H1 (cell line): Measurements from ENCODE around the gene GRIK2. TPM values are rescaled to one million over a fixed set of nuclear protein-coding genes. Genes with fewer than 3 reads are reported as not detected.

Source experiments
- CHD7 ChIP-seq: fragments of 300-600 bp; sonication (generic); IDR thresholded peaks from 2 replicates; pipeline ENCODE4 v1.7.1; 2012; ENCODE audit warnings: low read length, moderate library complexity, mild to moderate bottlenecking, inconsistent platforms; ENCODE audit not compliant: insufficient replicate concordance
- EGR1 ChIP-seq: IDR thresholded peaks from 2 replicates; pipeline ENCODE4 v1.6.1; 2011; ENCODE audit warnings: low read depth, low read length, borderline replicate concordance
- NRF1 ChIP-seq: IDR thresholded peaks from 2 replicates; pipeline ENCODE4 v1.6.1; 2011; ENCODE audit warnings: mild to moderate bottlenecking, low read depth, low read length, improper control_type of control experiment
- POLR2A ChIP-seq, 2 experiments: IDR thresholded peaks; 1 replicate in 1 of 2; 2 replicates in 1 of 2; pipeline ENCODE4 v1.6.1; 2011; ENCODE audit warnings: low read depth in 2 of 2, low read length in 2 of 2, mild to moderate bottlenecking in 2 of 2; ENCODE audit errors: control extremely low read depth in 1 of 2
- RNF2 ChIP-seq: fragments of 200-900, 300-1000 bp; sonication (generic); IDR thresholded peaks from 2 replicates; pipeline ENCODE4 v1.7.1; 2016; ENCODE audit warnings: borderline replicate concordance, low read depth, mild to moderate bottlenecking, antibody characterized with exemption, low read length; ENCODE audit not compliant: poor library complexity, severe bottlenecking; ENCODE audit errors: missing control alignments
- SIRT6 ChIP-seq: IDR thresholded peaks from one replicate; pipeline ENCODE4 v1.7.1; 2012; ENCODE audit warnings: low read length, inconsistent platforms
- ZNF274 ChIP-seq: IDR thresholded peaks from 2 replicates; pipeline ENCODE4 v1.7.0; 2012; ENCODE audit warnings: low read length, borderline replicate concordance; ENCODE audit errors: extremely low read depth
- polyA plus RNA-seq, 7 experiments: library from polyadenylated mRNA; depleted of rRNA in 3 of 7; stranded (reverse) in 5 of 7; unstranded in 2 of 7; fragments of >200 nt in 5 of 7; fragments of 200-250 nt in 2 of 7; gene quantifications; 1 replicate in 5 of 7; 2 replicates in 1 of 7; 4 replicates in 1 of 7; pipeline versions ENCODE4 v1.2.1 to v1.2.3, GENCODE V29; 2011 to 2013; ENCODE audit warnings: missing spikeins in 2 of 7, mixed read lengths in 2 of 7
- total RNA-seq: library from RNA; stranded (reverse); fragmentation: NEBNext Ultra II Directional; extraction: Animal tissue kit (Norgen Biotek cat#: 25700); gene quantifications from 2 replicates; pipeline ENCODE4 v1.2.1, GENCODE V29; 2021

The GRIK2 gene
- total and polyA plus RNA-seq, 2 of the 8 experiments (the other 6 are each of a cell fraction or from before 2014, with no cell fraction given): 1.8 to 2.2 TPM

DNA sequence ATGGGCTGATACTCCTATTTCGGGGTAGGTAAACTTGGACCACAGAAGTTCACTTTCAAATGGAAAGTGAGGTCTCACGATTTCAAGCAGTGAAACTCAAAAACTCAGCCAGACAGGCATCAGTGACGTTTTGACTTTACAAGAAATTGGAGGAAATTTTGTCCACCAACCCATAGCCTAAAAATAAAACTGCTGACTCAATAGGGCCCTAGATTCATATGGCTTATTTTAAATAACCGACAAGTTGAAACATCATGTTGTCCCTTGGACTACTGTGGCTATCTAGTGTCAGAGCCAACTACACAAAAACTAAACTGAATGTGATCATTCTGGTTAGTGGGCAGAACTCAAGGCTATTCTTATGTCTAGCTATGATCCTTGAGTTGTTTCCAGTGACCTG lies 486.3 kb downstream of the GRIK2 start (continued):
- TF ChIP-seq CHD7: no peak
- TF ChIP-seq SIRT6: no peak
- TF ChIP-seq EGR1: no peak
- TF ChIP-seq POLR2A (IDR thresholded peaks at IDR 0.05; ENCODE audit: control extremely low read depth in 1 of 2, low read depth in 2 of 2, low read length in 2 of 2): no peak
- no peak for TF ChIP-seq NRF1
- TF ChIP-seq ZNF274: no peak
- no peak for TF ChIP-seq RNF2
